ENCODE results near the gene TCF7L1. TPM values are rescaled to one million over a fixed set of nuclear protein-coding genes. Genes with fewer than 3 reads are reported as not detected.

The TCF7L1 gene
- total RNA-seq, 2 donors from 2014 or later: 3.1 to 4.0 TPM

GRCh38 chr2:85238607-85239006 is 105.4 kb downstream of the TCF7L1 start:
- no peak for TF ChIP-seq CTCF (IDR thresholded peaks at IDR 0.05)
- H3K9me3 ChIP-seq: no peaks in the 10 kb centered on the region
- no peak overlapping the region for H3K27ac ChIP-seq
- no peak for DNase-seq (ENCODE audit: low spot score)
- peaks cover 0 to 19% of the 10 kb centered on the region in 2 donors for H3K4me1 ChIP-seq
- H3K27me3 ChIP-seq: no peaks in the 10 kb centered on the region
- H3K4me3 ChIP-seq: no peak overlapping the region
- no peaks in the 10 kb centered on the region for H3K36me3 ChIP-seq

GRCh38 chr2:85239102-85239501 is 105.9 kb downstream of the TCF7L1 start:
- Histone ChIP-seq H3K36me3 (no peaks in the 10 kb centered on the region), H3K27ac (no peak overlapping the region), H3K4me1 (peaks cover 0 to 24% of the 10 kb centered on the region in 2 donors), H3K27me3 (no peaks in the 10 kb centered on the region), H3K4me3 (no peak overlapping the region), H3K9me3 (no peaks in the 10 kb centered on the region)
- DNase-seq (ENCODE audit: low spot score): no peak
- TF ChIP-seq CTCF (IDR thresholded peaks at IDR 0.05): no peak

- H3K9me3 ChIP-seq: no peaks in the 10 kb centered on the region
- H3K4me1 ChIP-seq: peaks cover 0 to 33% of the 10 kb centered on the region in 2 donors
- no peaks in the 10 kb centered on the region for H3K27me3 ChIP-seq
- H3K27ac ChIP-seq: peak overlapping the region in 1 of 2 donors; percentile 30
- no peak overlapping the region for H3K4me3 ChIP-seq
- no peaks in the 10 kb centered on the region for H3K36me3 ChIP-seq
- no peak for DNase-seq (ENCODE audit: low spot score)
- no peak for TF ChIP-seq CTCF (IDR thresholded peaks at IDR 0.05)
These were observed 106.9 kb downstream of the TCF7L1 start for GRCh38 chr2:85240055-85240454.

- H3K27me3 ChIP-seq: no peaks in the 10 kb centered on the region
- H3K4me3 ChIP-seq: no peak overlapping the region
- H3K4me1 ChIP-seq: peaks cover 0 to 56% of the 10 kb centered on the region in 2 donors
- no peaks in the 10 kb centered on the region for H3K9me3 ChIP-seq
- no peaks in the 10 kb centered on the region for H3K36me3 ChIP-seq
- TF ChIP-seq CTCF (IDR thresholded peaks at IDR 0.05): no peak
- H3K27ac ChIP-seq: no peak overlapping the region
- no peak for DNase-seq (ENCODE audit: low spot score)
These were observed 109.1 kb downstream of the TCF7L1 start for GRCh38 chr2:85242321-85242720.

GRCh38 chr2:85243101-85244072 is 110.2 kb downstream of the TCF7L1 start:
- peak in 1 of 2 donors; percentile 75 for TF ChIP-seq CTCF (IDR thresholded peaks at IDR 0.05)
- Histone ChIP-seq H3K36me3 (no peaks in the 10 kb centered on the region), H3K27me3 (no peaks in the 10 kb centered on the region), H3K4me1 (peaks cover 0 to 66% of the 10 kb centered on the region in 2 donors), H3K9me3 (no peaks in the 10 kb centered on the region), H3K4me3 (no peak overlapping the region), H3K27ac (no peak overlapping the region)
- no peak for DNase-seq (ENCODE audit: low spot score)

All from right atrium auricular region (tissue), 2 donors.